CD14-positive monocyte (primary cell): ENCODE data around the gene CCDC12. TPM values are rescaled to one million over a fixed set of nuclear protein-coding genes. Genes with fewer than 3 reads are reported as not detected.

Experiments
- DNase-seq, 3 donors: peaks; one replicate each; pipeline ENCODE4 v3.0.0-alpha.2; 2011 to 2022
- H2AFZ ChIP-seq: 2 replicates; pipeline ENCODE4 v1.6.0; 2012; ENCODE audit warnings: mild to moderate bottlenecking, low read depth, low read length, inconsistent platforms; ENCODE audit not compliant: insufficient read depth, poor library complexity, severe bottlenecking
- H3K27ac ChIP-seq, 2 donors: 1 replicate in 1 of 2; 2 replicates in 1 of 2; pipeline ENCODE4 v1.5.1; 2012 to 2013; ENCODE audit warnings: low read length in 2 of 2, control low read depth in 1 of 2, inconsistent platforms in 1 of 2, low read depth in 1 of 2, mild to moderate bottlenecking in 1 of 2
- H3K27me3 ChIP-seq, 2 donors: one replicate each; pipeline versions ENCODE4 v1.6.0 to v1.6.1; 2011 to 2013; ENCODE audit warnings: low read length in 2 of 2; ENCODE audit not compliant: control insufficient read depth in 2 of 2, insufficient read depth in 2 of 2
- H3K36me3 ChIP-seq, 2 donors: replicated peaks in 1 of 2; 1 replicate in 1 of 2; 2 replicates in 1 of 2; pipeline versions ENCODE4 v1.5.1 to v1.6.1; 2012 to 2013; ENCODE audit warnings: low read length in 2 of 2, control low read depth in 1 of 2, inconsistent platforms in 1 of 2, mild to moderate bottlenecking in 1 of 2; ENCODE audit not compliant: insufficient read depth in 2 of 2, control insufficient read depth in 1 of 2
- H3K4me1 ChIP-seq, 2 donors: 1 replicate in 1 of 2; 2 replicates in 1 of 2; pipeline versions ENCODE4 v1.5.1 to v1.6.1; 2012 to 2013; ENCODE audit warnings: low read length in 2 of 2, control low read depth in 1 of 2, inconsistent platforms in 1 of 2, mild to moderate bottlenecking in 1 of 2, moderate library complexity in 1 of 2; ENCODE audit not compliant: insufficient read depth in 2 of 2, control insufficient read depth in 1 of 2
- H3K4me2 ChIP-seq: replicated peaks from 2 replicates; pipeline ENCODE3; 2012; ENCODE audit warnings: low read length, moderate library complexity, mild to moderate bottlenecking; ENCODE audit not compliant: poor library complexity, severe bottlenecking; ENCODE audit errors: extremely low read depth
- H3K4me3 ChIP-seq, 3 experiments: fragments of 200-600 bp in 1 of 3; sonication (generic) in 1 of 3; replicated peaks in 1 of 3; 1 replicate in 2 of 3; 2 replicates in 1 of 3; pipeline ENCODE4 v1.5.1; 2011 to 2013; ENCODE audit warnings: low read length in 3 of 3, mild to moderate bottlenecking in 3 of 3, control low read depth in 2 of 3, low read depth in 2 of 3, inconsistent platforms in 1 of 3, moderate library complexity in 1 of 3
- H3K79me2 ChIP-seq: 2 replicates; pipeline ENCODE4 v1.6.0; 2012; ENCODE audit warnings: mild to moderate bottlenecking, control low read depth, inconsistent platforms, low read length, moderate library complexity; ENCODE audit not compliant: insufficient read depth
- H3K9ac ChIP-seq: 2 replicates; pipeline ENCODE4 v1.6.0; 2017; ENCODE audit warnings: low read length, mild to moderate bottlenecking; ENCODE audit not compliant: insufficient read depth, poor library complexity, severe bottlenecking
- H3K9me3 ChIP-seq, 2 donors: replicated peaks in 1 of 2; 1 replicate in 1 of 2; 2 replicates in 1 of 2; pipeline versions ENCODE4 v1.5.1 to v1.6.1; 2012 to 2013; ENCODE audit warnings: low read length in 2 of 2, control low read depth in 1 of 2; ENCODE audit not compliant: control insufficient read depth in 1 of 2, insufficient read depth in 1 of 2
- H4K20me1 ChIP-seq: 2 replicates; pipeline ENCODE4 v1.6.0; 2012; ENCODE audit warnings: mild to moderate bottlenecking, low read length, control low read depth, moderate library complexity; ENCODE audit not compliant: insufficient read depth
- H3K27ac Mint-ChIP-seq, 7 donors: one replicate each; pipeline ENCODE4 v1.8.0; 2020; ENCODE audit warnings: mild to moderate bottlenecking in 7 of 7, mixed read lengths in 7 of 7, moderate library complexity in 6 of 7, inconsistent platforms in 2 of 7
- H3K27me3 Mint-ChIP-seq, 3 donors: one replicate each; pipeline ENCODE4 v1.8.0; 2021 to 2022; ENCODE audit warnings: low read depth in 3 of 3, mild to moderate bottlenecking in 3 of 3, mixed read lengths in 3 of 3, moderate library complexity in 3 of 3, inconsistent platforms in 1 of 3
- H3K36me3 Mint-ChIP-seq, 2 donors: one replicate each; pipeline ENCODE4 v1.8.0; 2020; ENCODE audit warnings: mixed read lengths in 2 of 2, inconsistent platforms in 1 of 2, mild to moderate bottlenecking in 1 of 2
- H3K4me1 Mint-ChIP-seq: one replicate; pipeline ENCODE4 v1.8.0; 2020; ENCODE audit warnings: mild to moderate bottlenecking, mixed read lengths
- H3K4me3 Mint-ChIP-seq, 2 donors: one replicate each; pipeline ENCODE4 v1.8.0; 2020; ENCODE audit warnings: mild to moderate bottlenecking in 2 of 2, mixed read lengths in 2 of 2, moderate library complexity in 1 of 2
- H3K9me3 Mint-ChIP-seq, 7 donors: one replicate each; pipeline ENCODE4 v1.8.0; 2020 to 2022; ENCODE audit warnings: mixed read lengths in 7 of 7, mild to moderate bottlenecking in 6 of 7, moderate library complexity in 6 of 7, inconsistent platforms in 2 of 7
- WGBS: methylation state at CpG from one replicate; pipeline ENCODE4 v1.1.5; 2013; ENCODE audit warnings: missing lambda C conversion rate; ENCODE audit not compliant: insufficient coverage; 5-methylcytosine and 5-hydroxymethylcytosine counted together
- intact Hi-C, 2 donors: fragments of 100-400 bp; cut with micrococcal nuclease; formaldehyde crosslinking; loops; one replicate each; pipeline versions ENCODE4 v1.15.0 to v1.15.1; 2023
- polyA plus RNA-seq, 3 donors: library from polyadenylated mRNA; depleted of rRNA in 1 of 3; unstranded in 2 of 3; stranded (reverse) in 1 of 3; fragments of 300-500 nt in 2 of 3; fragments of >200 nt in 1 of 3; fragmentation: Illumina TruSeq in 2 of 3; gene quantifications; 1 replicate in 2 of 3; 2 replicates in 1 of 3; pipeline ENCODE4 v1.2.3, GENCODE V29; 2012 to 2021
- TF ChIP-seq, protein P1 (sequence below): fragments of 200-600 bp; IDR thresholded peaks from one replicate; pipeline ENCODE4 v1.8.0; 2022; ENCODE audit warnings: antibody characterized with exemption, mild to moderate bottlenecking

The CCDC12 gene
- polyA plus RNA-seq, 3 donors, result 50.1 to 70.7 (median 55.8) TPM

DNA sequence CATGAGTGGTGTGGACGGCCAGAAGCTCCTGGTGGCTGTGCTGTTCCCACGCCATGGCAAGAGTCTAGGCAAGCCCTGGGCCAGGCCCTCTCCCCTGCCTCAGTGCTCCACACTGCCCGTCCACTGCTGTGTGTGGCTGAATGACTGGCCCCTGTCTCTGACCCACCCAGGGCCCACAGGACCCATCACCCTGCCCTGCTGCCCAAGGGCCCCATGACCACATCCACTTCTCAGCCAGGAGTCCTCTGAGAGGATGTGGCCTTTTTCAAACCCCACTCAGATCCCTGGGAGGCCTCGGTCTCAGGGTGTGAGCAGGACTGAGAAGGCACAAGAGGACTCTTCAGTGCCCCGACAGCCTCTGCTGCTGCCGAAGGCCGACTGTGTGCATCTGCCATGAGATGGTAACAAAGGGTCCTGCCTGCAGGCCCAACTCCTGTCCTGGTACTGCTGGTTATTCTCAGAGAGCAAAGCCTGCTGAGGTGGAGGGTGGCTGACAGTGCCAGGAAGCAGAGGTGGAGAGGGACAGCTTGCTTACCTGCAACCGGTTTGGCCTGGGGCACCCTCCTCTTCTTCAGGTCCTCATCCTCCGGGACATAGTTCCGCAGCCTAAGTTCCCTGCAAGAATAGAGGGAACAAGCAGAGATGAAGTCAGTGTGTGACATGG lies 51.5 kb downstream of the CCDC12 start:
- Mint-ChIP-seq H3K27me3 (no peaks in the 10 kb centered on the region), H3K36me3 (peaks cover 61 to 70% of the 10 kb centered on the region in 2 donors), H3K27ac (peak overlapping the region in 4 of 7 donors; percentile 25 to 97 (median 78)), H3K4me1 (peaks cover 53% of the 10 kb centered on the region), H3K9me3 (peaks cover 0 to 7% (median 3%) of the 10 kb centered on the region in 7 donors), H3K4me3 (no peak overlapping the region)
- DNase-seq, result no peak
- Histone ChIP-seq H3K4me3 (no peak overlapping the region), H2AFZ (no peak overlapping the region), H3K9me3 (no peaks in the 10 kb centered on the region), H3K4me1 (peaks cover 51 to 62% of the 10 kb centered on the region in 2 donors), H4K20me1 (peaks cover 49% of the 10 kb centered on the region), H3K4me2 (no peak overlapping the region), H3K36me3 (peaks cover 58 to 61% of the 10 kb centered on the region in 2 donors), H3K27me3 (no peaks in the 10 kb centered on the region), H3K79me2 (peaks cover 66% of the 10 kb centered on the region), H3K9ac (no peak overlapping the region), H3K27ac (peak overlapping the region in 1 of 2 donors; percentile 91)
- intact Hi-C loops, result loop anchor here (5.0 kb wide), 3 partner anchors 42 to 72 kb away; no protein-coding TSS in a partner anchor
- TF ChIP-seq, protein P1, sequence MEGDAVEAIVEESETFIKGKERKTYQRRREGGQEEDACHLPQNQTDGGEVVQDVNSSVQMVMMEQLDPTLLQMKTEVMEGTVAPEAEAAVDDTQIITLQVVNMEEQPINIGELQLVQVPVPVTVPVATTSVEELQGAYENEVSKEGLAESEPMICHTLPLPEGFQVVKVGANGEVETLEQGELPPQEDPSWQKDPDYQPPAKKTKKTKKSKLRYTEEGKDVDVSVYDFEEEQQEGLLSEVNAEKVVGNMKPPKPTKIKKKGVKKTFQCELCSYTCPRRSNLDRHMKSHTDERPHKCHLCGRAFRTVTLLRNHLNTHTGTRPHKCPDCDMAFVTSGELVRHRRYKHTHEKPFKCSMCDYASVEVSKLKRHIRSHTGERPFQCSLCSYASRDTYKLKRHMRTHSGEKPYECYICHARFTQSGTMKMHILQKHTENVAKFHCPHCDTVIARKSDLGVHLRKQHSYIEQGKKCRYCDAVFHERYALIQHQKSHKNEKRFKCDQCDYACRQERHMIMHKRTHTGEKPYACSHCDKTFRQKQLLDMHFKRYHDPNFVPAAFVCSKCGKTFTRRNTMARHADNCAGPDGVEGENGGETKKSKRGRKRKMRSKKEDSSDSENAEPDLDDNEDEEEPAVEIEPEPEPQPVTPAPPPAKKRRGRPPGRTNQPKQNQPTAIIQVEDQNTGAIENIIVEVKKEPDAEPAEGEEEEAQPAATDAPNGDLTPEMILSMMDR, result no peak
- WGBS, result 81% methylated on average over 7 of the region's 10 CpGs

DNA sequence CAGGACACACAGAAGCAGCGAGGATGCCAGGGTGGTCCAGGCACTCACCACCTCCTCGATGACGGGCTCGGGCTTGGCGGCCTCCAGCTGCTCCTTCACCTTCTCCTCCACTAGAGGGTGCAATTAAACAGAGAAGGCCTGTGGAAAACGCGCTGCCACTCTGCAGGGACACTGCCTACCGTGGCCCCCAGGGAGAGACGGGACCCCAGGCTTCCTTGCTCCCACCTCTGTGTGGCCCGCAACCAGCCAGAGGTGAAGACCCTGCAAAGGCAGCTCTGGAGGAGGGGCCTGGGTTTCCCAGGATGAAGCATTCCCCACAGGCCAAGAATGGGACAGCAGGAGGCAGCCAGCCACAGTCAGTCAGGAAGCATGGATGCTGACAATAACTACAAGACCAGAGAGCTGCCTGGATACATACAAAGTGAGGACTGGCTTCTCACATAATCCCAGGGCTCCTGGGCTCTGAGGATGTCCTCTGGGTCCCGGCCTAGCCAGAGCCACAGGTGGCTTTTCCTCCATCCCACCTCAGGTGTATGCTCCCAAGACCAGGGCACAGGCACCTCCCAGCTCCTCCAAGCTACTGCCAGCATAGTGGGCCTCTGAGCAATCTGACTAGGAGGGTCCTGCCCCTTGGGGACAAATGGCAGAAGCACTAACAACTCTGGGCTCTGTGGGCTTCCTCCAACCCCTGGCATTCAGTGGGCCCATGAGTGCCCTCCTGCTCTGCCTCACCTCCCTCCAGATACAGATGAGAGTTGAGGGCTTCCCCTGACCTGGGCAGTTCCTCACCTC lies 52.8 kb downstream of the CCDC12 start:
- Mint-ChIP-seq H3K27ac (peak overlapping the region in 5 of 7 donors; percentile 38 to 88 (median 81)), H3K27me3 (no peaks in the 10 kb centered on the region), H3K4me3 (no peak overlapping the region), H3K9me3 (peaks cover 0 to 6% (median 3%) of the 10 kb centered on the region in 7 donors), H3K4me1 (peaks cover 42% of the 10 kb centered on the region), H3K36me3 (peaks cover 69 to 75% of the 10 kb centered on the region in 2 donors)
- intact Hi-C loops, result loop anchor here (5.0 kb wide), 1 partner anchor 74 kb away; no protein-coding TSS in a partner anchor
- Histone ChIP-seq H3K9me3 (no peaks in the 10 kb centered on the region), H4K20me1 (peaks cover 54% of the 10 kb centered on the region), H3K4me2 (no peak overlapping the region), H3K9ac (no peak overlapping the region), H3K79me2 (peaks cover 54% of the 10 kb centered on the region), H3K27me3 (no peaks in the 10 kb centered on the region), H2AFZ (no peak overlapping the region), H3K4me3 (no peak overlapping the region), H3K36me3 (peaks cover 70 to 74% of the 10 kb centered on the region in 2 donors), H3K4me1 (peaks cover 38 to 50% of the 10 kb centered on the region in 2 donors), H3K27ac (peak overlapping the region in 1 of 2 donors; percentile 63)
- TF ChIP-seq, protein P1, result peak; percentile 83
- 59% methylated on average over 5 of the region's 11 CpGs for WGBS
- DNase-seq, result peak in 2 of 3 donors; percentile 45 to 48
